Measurements from ENCODE around the gene COQ10A. TPM values are rescaled to one million over a fixed set of nuclear protein-coding genes. Genes with fewer than 3 reads are reported as not detected.

Gene COQ10A
- total and polyA plus RNA-seq, 9 of the 15 experiments (the other 6 are each of a cell fraction or from before 2014, with no cell fraction given), result 3.1 to 26.4 (median 12.7) TPM

- TF ChIP-seq DEAF1 (CRISPR knock-in tag; IDR thresholded peaks at IDR 0.05) (no peak), ETS2 (tag; IDR thresholded peaks at IDR 0.05; ENCODE audit: borderline replicate concordance, poor library complexity, severe bottlenecking) (no peak), ARID3B (CRISPR knock-in tag; IDR thresholded peaks at IDR 0.05; ENCODE audit: borderline replicate concordance) (no peak), NR2C2 (CRISPR knock-in tag; IDR thresholded peaks at IDR 0.05) (0 out of 2 replicates have a peak, but pooled peaks have one; percentile 32), NR2C2 (tag; IDR thresholded peaks at IDR 0.05) (0 out of 2 replicates have a peak, but pooled peaks have one; percentile 98), SIN3A (IDR thresholded peaks at IDR 0.05; ENCODE audit: borderline replicate concordance in 2 of 2, control insufficient read depth in 1 of 2, low read depth in 2 of 2, low read length in 2 of 2) (peak; percentile 85 to 87; a peak in 2 of 4 replicates), THAP7 (CRISPR knock-in tag; IDR thresholded peaks at IDR 0.05) (no peak), MTA3 (IDR thresholded peaks at IDR 0.05; ENCODE audit: borderline replicate concordance) (0 out of 2 replicates have a peak, but pooled peaks have one; percentile 35), ZNF445 (CRISPR knock-in tag; IDR thresholded peaks at IDR 0.05; ENCODE audit: low read depth) (no peak), XRCC4 (IDR thresholded peaks at IDR 0.05; ENCODE audit: extremely low read depth, insufficient read depth, insufficient read length) (no peak), NFE2L1 (tag; IDR thresholded peaks at IDR 0.05; ENCODE audit: borderline replicate concordance, low read depth) (no peak), IRF2 (CRISPR knock-in tag; IDR thresholded peaks at IDR 0.05) (no peak), HDAC2 (IDR thresholded peaks at IDR 0.05) (peak; percentile 49; the same call in 1 of the 2 replicates), ZNF830 (CRISPR knock-in tag; IDR thresholded peaks at IDR 0.05) (no peak)
- TF ChIP-seq, protein P1, sequence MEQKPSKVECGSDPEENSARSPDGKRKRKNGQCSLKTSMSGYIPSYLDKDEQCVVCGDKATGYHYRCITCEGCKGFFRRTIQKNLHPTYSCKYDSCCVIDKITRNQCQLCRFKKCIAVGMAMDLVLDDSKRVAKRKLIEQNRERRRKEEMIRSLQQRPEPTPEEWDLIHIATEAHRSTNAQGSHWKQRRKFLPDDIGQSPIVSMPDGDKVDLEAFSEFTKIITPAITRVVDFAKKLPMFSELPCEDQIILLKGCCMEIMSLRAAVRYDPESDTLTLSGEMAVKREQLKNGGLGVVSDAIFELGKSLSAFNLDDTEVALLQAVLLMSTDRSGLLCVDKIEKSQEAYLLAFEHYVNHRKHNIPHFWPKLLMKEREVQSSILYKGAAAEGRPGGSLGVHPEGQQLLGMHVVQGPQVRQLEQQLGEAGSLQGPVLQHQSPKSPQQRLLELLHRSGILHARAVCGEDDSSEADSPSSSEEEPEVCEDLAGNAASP (IDR thresholded peaks at IDR 0.05), result no peak
Measured at GRCh38 chr12:56299853-56300643, 33.3 kb downstream of the COQ10A start, which contains the start of gene CS (continued).

All from K562 (cell line).